Stimulated activated CD4-positive, alpha-beta T cell treated with anti-CD3 and anti-CD28 coated beads, TNF-alpha, amount 100 ng/mL, for 4 hours (primary cell): ENCODE results near the gene FAM124A.

ENCODE experiments used
- DNase-seq, 3 experiments: peaks; one replicate each; pipeline ENCODE4 v3.0.0-alpha.2; 2020; ENCODE audit warnings: low read depth in 3 of 3

Gene FAM124A

DNA sequence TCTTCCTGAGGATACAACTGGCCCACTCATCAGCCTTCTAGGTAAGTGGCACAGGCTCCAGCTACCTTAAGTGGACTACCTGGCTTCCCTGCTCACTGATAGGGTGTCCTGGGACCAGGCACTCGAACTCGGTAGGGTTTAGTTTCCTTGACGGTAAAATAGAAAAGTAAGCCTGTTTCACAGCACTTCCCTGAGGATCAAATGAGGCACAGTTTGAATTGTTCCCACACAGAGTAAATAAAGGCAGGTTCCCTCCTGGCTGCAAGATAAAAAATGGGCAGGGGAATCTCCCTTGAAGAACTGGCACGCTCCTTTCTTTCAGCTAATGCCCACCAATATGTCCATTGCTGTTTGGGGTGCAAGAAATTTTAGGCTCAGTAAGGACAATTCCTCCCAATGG, 1.1 kb upstream of the FAM124A start:
- DNase-seq: no peak

DNA sequence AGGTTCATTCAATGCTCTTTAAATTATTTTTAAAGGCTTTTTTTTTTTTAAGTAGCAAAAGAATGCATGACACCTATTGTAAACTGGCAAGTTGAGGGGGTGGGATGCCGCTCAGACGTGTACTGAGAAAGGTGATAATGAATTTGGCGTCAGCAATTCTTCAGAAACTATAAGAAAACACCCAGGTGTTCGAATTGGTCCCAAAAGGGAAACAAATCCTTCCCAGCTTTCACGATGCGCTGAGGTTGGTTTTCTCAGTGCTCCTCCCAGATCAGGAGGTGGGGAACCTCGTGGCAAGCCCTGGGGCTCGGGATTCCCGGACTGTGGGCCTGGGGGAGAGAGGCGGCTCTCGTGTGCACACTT, 543 bp upstream of the FAM124A start:
- DNase-seq: no peak

DNA sequence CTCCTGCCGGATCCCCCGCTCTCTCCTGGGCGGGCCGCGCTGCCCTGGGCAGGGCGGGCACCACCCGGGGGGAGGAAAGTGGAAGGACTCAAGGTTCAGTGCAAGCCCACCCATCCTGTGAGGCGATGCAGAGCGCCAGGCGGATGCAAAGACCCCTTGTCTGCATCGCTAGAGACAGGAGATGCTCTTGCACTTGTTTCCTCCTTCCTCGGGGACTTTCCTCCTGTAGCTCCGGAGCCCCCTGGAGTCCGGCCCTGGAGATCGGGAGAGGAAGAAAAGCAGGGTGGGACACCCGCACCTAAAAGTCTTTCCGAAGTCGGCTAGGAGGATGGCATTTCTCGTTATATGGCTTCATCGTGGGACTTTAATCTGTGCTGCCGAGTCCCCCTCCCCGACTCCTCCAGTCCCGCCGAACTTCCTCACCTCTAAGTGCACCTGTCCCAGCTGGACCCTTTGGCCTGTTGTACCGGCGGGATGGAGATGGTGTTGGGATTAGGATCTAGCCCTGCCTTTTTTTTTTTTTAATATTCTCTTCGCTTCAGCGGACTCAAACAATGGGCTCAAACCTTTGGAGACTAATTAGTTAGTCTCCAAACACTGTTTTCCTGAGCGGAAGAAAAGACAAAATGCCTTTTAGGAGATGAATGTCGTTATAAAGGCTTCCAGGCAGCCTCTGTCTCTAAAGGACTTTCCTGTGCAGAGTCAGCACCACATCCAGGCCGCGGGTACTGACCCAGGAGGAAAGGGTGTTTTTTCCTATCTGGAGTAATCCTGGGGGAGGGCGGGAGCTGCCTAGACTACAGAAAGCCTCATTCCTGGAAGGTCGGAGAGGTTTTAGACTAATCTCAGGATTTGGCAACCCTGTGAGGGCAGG, 725 bp downstream of the FAM124A start:
- DNase-seq: peak in 1 of 3 experiments; percentile 1

DNA sequence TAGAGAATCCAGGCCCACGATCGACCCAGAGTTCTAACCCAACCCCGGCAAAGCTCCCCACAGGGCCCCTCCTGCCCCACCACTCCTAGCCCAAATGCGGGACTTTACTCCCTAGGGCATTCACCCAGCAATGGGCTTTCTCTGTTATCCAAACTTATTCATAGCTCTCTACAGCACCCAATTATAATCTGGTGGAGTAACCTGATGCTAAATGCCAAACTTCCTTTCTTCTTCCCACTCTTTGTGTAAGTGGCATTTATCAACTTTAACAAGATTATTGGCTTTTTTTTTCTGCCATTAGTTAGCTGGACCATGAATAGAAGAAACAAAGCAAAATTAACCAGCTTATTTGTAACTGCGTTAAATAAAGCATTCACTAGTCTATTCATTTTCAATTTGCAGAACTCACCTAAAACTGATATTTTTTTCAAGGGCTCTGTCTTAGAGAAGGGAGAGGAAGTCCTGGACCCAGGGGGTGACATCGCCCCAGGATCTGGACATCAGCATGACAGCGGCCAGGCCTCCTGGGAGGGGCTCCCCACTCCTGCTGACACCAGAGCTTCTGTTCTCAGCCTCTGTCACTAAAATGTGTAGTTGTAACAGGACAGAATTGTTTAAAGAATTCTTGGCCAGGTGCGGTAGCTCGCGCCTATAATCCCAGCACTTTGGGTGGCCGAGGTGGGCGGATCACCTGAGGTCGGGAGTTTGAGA, 1.5 kb downstream of the FAM124A start:
- DNase-seq: no peak

DNA sequence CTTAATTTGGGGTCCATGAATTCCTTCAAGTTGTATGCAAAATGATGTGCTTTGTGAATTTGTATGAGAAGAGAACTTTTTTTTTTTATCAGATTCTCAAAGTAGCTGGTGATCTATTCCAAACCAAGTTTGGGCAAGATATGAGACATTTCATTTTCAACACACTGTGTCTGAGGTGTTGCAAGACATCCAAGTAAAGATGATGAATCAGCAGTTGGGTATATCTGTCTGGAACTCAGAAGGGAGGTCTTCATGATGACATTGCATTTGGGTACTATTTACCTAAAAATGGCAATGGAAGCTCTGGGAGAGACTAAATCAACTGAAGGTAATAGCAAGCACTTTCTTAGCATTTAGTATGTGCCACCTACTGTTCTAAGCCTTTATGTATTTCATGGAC, 2.8 kb downstream of the FAM124A start:
- no peak for DNase-seq

DNA sequence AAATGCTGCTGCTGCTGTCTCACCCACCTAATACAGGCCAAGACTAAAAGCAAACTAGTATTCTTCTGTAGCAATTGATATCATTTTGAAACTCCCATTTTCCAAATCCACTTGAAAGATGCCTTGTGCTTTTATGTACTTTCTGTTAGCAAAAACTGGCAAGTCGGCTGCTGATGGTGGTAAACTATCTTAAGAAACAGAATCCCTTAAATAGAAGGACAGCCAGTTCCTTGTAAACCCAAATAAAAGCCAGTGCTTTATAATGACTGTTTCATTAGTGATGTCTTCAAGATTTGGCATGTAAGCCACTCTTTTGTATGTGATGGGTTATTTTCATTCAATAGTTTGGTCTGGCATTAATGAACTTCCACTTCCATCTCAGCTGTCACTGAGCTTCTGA, 5.2 kb downstream of the FAM124A start:
- DNase-seq: no peak

DNA sequence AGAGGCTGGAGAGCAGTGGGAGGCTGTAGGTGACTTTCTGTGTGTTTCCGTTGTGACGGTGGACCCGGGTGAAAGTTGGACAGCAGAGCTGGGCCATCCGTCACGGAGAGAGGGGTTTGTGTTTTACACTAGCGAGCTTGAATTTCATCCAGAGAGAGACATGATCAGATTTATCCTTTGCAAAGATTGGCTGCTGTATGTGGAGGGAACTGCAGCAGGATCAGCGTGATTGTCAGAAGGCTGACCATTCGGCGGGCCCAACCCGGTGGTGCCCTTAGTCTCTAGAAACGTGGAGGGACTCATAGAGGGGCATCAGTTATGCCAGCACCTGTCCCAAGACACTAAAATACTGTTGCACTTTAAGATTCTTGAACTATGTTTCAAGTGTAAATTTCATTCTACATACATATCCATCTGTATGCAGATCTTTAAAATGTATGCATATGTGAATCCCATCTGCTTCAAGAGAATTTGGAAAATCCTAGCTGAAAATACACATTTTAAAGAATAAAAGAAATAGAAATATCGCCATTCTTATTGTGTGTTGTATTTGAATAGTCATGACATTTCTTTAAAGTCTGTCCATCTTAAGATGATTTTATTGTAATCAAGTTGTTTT, 7.0 kb downstream of the FAM124A start:
- no peak for DNase-seq

DNA sequence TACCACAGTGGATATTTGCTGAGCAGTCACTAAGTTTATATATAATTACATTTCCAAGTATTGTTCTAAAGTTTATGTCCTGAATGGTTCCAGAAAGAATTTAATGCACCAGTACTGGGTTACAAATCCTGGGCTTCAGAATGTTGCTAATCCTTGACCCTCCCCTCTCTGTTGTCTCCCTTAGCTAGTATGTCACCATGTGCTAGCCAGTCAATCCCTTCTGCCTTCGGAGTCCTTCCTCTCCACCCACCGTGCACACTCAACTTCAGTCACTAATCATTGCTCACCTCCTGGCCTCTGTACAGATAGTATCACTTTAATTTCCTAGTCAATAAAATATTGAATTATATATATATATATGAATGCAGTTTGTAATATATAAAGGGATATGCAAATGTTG, 7.5 kb downstream of the FAM124A start:
- no peak for DNase-seq

DNA sequence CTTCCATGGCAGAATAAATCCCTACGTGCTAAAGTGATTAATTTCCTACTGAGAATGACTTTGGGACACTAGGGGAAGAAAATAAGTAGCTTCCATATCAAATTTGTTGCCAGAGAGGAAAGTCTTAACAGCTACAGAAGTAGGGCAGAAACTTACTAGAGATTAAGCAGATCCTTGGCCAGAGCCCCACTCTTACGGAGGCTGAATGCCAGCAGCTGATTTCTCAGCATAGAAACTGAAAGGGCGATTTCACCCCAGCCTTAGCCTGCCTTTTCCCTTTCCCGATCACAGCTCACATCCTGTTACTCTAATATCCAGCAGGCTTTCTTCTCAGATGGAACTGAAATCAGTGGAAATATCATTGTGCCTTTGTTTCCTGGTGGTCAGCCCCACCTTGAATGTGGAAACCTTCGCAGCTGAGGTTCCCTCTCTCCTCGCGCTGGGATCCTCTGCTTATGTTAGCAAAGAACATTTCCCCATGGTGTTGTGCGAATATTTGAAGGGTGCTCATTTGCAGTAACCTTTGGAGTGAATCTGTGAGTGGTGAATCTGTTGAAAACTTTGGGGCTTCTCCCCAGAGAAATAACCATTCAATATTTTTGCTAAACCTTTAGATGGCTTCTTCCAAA, 8.4 kb downstream of the FAM124A start:
- DNase-seq: no peak

DNA sequence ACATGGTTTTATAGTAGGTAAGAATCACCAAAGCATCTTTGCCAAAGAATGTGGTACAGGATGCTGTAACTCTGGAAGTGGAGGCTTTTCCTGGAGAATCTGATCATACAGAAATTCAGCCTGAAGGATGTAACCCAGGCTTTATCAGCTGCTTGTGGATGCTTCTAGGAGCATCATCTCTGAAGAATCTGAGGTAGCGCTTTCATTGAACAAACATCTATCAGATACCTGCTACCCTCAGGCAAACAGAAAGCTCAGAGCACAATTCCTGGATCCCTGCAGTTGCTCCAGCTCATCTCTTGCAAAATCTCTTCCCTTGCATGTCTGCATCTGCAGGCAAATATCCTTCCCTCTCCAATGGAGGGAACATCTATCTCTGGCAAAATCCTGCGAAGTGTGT, 9.3 kb downstream of the FAM124A start:
- DNase-seq: no peak

DNA sequence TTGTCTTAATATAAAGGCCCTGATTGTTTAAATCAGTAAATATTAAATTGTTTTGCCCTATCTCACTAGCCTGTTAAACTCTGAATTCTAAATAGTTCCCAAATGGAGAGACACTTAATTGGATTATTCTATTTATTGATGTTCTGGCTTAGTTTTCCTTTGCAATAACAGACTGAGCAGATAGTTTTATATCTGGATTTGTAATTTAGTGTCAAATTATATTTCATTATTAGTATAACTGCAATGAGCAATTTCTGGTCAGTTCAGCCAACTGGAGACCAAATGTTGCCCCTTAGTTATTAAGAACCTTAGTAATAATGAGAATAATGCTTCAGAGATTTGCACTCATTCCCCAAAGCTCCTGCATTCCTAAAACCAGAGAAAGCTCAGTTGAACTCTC, 10.1 kb downstream of the FAM124A start:
- DNase-seq: no peak

DNA sequence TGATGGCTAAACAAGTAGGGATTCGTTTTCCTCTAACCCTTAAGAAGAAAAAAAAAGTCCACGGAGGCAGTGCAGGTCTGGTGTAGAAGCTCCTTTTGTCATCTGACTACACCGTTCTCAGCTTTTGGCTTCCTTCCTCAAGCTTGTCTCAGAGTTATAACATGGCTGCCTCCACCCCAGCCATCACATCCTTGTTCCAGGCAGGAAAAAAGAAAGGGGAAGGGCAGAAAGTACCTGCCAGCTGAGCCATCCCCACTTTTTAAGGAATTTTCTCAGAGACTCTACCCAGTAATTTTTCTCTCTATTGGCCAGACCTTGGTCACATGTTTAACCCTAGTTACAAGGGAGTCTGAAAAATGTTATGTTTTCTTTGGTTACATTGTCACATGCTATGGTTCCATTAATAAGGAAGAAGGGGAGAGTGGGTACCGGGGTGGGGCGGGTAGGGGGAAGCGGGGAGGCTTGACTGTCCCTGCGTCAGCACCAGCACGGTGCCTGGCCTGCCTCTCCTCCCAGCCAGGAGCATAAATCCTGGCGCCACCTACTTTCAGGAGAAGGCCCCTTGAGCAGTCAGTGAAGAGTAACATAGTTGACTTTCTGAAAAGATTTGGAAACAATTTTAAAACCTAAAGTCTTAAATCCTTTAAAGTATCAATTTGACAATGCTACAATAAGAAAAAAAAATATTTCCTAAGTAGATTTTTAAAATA, 11.1 kb downstream of the FAM124A start:
- no peak for DNase-seq

DNA sequence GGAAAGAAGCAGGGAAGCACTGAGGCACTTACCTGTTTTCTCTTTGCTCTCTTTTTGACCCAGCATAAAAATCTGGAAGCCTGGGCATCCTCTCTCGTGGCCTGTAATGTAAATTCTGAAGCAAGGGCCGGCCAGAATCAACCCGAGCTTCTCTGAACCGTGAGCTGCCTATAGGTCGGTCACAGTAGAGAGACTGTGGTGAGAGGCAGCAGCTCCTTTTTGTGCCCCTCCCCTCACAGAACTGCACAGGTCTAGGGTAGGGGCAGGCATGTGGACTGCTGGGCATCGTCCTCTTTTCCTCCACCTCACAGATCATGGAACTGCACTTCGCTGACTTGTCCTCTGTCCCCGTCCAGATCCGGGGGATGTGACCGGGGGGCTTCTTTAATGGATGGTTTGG, 12.5 kb downstream of the FAM124A start:
- no peak for DNase-seq

DNA sequence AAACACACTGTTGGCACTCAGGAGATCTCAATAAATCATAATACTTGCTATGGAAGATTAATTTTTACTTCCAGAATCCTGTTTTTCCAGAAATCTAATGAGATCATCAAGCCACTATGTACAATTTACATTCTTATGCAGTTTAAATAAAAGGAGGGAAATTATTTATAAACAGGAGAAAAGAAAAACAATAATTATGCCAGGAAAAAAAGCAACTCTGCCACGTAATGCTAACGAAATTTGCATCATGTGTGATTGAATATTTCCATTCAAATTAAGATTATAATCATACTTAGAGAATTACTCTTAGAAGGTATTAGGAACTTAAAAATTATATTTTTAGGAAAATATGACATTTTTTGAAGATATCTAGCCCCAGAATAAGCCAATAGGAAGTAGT, 13.0 kb downstream of the FAM124A start:
- no peak for DNase-seq

DNA sequence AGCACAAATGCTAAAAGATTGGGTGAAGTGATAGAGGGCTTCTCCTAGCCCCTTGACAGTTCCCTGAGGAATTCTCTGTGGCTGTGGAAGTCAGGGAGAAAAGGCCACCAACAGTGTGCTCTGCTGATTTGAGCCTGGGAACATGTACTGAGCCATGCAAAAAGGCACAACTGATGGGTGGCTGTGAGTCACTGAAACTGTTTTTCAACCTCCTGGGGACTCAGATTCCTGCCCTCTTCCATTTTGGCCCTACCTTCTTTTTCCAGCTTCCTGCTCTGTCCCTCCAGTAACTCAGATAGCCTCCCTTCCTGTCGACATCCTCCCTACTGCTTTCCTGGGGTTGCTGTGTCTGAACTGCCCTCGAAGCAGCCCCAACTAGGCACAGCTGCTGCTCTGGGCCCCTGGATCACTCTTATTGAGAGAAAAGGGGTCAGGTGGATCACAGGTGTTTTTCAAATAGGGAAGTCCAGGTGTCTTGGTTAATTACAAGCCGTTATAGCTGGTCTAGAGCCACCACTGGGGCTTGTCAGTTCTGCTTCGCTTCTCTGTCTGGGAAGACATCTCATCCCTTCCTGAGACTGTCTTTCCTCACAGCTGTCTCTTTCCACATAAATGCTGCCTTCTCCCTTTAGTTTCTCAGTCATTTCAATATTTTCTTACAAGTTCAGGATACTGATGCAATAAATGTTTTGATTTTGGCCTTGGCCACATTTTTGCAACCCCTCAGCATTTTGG, 13.7 kb downstream of the FAM124A start:
- no peak for DNase-seq

DNA sequence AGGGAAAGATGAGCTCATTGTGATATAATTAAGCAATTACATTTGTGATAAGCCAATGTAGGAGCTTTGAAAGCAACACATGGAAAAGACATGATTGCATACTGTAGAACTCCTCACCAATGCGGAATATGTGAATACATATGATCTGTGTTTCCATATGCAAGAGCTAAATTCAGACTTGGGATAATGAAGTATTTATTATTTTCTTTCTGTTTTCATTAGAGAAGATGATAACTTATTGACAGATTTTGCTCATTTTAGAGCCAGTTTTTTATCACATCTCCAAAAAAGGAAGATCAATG, 14.2 kb downstream of the FAM124A start:
- no peak for DNase-seq

DNA sequence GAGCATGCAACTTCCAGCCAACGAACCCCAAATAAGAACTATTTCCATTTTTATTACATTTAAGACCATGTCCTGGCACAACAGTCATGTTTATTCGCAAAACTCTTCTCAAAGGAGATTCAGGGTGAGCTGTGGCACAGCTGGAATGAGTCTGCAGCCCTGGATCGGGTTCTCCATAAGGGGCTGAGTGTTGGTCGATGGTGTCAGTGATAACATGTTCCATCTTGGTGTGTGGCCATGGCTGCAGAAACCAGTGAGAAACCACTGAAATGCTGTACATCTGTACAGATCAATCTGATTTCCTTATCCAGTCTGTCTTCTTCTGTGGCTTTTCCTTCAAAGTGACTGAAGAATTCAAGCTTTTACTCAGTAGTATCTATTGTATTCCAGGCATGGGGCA, 15.2 kb downstream of the FAM124A start:
- DNase-seq: no peak

DNA sequence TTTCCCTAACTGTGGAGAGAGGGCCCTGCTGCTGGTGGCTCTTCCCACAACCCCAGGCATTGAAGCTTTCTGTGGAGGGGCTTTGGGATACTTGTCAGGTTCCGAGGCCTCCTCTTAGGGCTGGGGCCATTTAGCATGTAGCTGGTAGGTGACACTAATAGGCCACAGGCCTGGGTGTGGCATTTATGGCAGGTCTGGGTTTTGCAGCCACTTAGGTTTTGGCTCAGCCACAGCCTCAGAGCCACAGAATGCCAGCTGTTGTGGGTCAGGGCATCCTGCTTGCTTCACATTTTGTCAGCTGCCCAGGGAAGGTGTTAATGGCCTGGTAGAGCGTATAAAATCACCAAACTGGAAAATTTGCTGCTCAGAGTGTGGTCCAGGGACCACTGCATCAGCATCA, 15.7 kb downstream of the FAM124A start:
- no peak for DNase-seq

DNA sequence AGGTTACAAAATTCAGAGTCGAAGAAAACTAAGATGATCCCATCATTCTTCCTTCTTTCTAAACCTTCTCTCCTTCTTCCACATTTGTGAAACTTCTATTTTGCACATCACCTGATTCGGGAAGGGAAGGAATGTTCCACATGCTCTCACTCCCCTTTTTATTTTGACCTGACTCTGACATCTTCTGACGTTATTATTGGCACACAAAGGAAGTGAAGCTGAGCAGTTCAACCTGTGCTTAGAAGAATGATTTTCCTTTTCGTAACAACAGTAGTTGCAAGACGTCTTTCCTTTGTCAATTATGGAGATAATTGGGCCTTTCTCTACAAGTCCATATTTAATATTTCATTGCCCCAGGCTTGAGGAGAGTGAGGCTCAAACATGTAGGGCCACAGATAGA, 18.0 kb downstream of the FAM124A start:
- no peak for DNase-seq

DNA sequence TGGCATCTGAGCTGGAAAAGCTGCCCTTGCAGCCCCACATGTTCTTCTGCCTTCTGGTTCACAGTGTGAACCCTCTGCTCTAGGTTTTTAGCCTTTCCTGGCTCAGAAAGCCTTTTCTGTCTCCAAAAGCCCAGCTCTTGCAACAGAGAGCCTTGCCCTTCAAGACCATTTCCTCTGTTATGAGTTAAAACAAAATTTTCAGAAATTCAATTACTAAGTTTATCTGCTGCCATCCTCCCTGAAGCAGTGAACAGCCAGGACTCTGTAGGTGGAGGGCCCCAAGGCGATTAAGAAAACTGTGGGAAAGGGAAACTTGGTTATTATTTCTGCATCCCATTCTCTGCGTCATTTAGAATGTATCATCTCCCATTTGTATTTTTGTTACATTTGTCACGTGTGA, 18.8 kb downstream of the FAM124A start:
- no peak for DNase-seq

DNA sequence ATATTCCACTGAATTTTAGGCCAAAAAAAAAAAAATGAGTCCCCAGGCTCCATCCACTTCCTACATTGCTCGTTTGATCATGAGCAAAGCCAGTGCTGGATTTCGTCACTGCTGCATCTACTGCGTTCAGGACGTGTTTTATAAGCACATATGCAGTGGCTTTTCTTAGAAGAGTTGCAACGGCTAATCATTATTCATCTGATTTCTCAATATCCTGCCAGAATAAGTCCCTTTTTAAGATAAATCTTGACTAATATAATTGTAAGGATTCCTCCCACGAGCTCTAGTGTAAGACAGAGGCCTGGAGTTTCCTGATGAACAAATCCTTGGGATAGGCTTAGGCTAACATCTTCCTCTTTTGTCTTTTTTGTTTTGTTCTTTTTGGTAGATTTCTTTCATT, 19.5 kb downstream of the FAM124A start:
- DNase-seq: no peak
